Sigmoid colon (tissue), 4 donors: ENCODE data around the gene STAT5B.

Source experiments
- POLR2AphosphoS5 ChIP-seq, 4 donors: sonication (generic); formaldehyde crosslinking; IDR thresholded peaks; one replicate each; pipeline ENCODE4 v1.6.1; 2017; ENCODE audit warnings: antibody characterized with exemption in 4 of 4
- TF ChIP-seq, protein P1 (sequence below), 4 experiments: fragments of 450-650 bp in 3 of 4; fragments of 200-600 bp in 1 of 4; IDR thresholded peaks; one replicate each; pipeline ENCODE4 v1.5.1; 2016 to 2019; ENCODE audit warnings: antibody characterized with exemption in 4 of 4, mild to moderate bottlenecking in 3 of 4, moderate library complexity in 2 of 4

DNA sequence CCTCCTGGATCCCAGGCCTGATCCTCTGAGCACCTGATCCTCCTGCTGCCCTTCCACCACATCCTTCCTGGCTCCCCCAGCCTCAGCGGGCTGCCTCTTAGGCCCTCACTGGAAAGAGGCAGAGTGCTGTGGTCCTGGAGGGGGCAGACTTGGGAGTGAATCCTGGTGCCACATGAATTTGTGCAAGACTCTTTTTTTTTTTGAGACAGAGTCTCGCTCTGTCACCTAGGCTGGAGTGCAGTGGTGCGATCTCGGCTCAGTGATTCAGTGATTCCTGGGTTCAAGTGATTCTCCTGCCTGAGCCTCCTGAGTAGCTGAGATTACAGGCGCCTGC is 84.9 kb downstream of the STAT5B start:
- TF ChIP-seq, protein P1, sequence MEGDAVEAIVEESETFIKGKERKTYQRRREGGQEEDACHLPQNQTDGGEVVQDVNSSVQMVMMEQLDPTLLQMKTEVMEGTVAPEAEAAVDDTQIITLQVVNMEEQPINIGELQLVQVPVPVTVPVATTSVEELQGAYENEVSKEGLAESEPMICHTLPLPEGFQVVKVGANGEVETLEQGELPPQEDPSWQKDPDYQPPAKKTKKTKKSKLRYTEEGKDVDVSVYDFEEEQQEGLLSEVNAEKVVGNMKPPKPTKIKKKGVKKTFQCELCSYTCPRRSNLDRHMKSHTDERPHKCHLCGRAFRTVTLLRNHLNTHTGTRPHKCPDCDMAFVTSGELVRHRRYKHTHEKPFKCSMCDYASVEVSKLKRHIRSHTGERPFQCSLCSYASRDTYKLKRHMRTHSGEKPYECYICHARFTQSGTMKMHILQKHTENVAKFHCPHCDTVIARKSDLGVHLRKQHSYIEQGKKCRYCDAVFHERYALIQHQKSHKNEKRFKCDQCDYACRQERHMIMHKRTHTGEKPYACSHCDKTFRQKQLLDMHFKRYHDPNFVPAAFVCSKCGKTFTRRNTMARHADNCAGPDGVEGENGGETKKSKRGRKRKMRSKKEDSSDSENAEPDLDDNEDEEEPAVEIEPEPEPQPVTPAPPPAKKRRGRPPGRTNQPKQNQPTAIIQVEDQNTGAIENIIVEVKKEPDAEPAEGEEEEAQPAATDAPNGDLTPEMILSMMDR (IDR thresholded peaks at IDR 0.05): no peak
- TF ChIP-seq POLR2AphosphoS5 (IDR thresholded peaks at IDR 0.05): no peak
